SK-N-SH (cell line): ENCODE data around the gene NOL6.
"Not testable (repeated sequence)": the region's sequence is repeated elsewhere in the genome, so short reads cannot be mapped to it uniquely, and the experiment has no call there.

Source experiments
- EP300 ChIP-seq, 2 experiments: IDR thresholded peaks; 2 replicates each; pipeline versions ENCODE4 v1.4.0 to v1.6.1; 2012; ENCODE audit warnings: borderline replicate concordance in 1 of 2, low read depth in 1 of 2, low read length in 1 of 2
- JUND ChIP-seq: IDR thresholded peaks from 2 replicates; pipeline ENCODE4 v1.4.0; 2012
- NFIC ChIP-seq: IDR thresholded peaks from 2 replicates; pipeline ENCODE4 v1.4.0; 2012; ENCODE audit warnings: borderline replicate concordance
- SMC3 ChIP-seq: IDR thresholded peaks from 2 replicates; pipeline ENCODE4 v1.6.1; 2012; ENCODE audit warnings: low read depth, low read length, improper control_type of control experiment
- TF ChIP-seq, protein P1 (sequence below): IDR thresholded peaks from 2 replicates; pipeline ENCODE4 v1.6.1; 2012; ENCODE audit warnings: mild to moderate bottlenecking, low read depth, low read length, moderate library complexity
- TF ChIP-seq, protein P2 (sequence below): IDR thresholded peaks from 2 replicates; pipeline ENCODE4 v1.4.0; 2012; ENCODE audit warnings: low read depth

DNA sequence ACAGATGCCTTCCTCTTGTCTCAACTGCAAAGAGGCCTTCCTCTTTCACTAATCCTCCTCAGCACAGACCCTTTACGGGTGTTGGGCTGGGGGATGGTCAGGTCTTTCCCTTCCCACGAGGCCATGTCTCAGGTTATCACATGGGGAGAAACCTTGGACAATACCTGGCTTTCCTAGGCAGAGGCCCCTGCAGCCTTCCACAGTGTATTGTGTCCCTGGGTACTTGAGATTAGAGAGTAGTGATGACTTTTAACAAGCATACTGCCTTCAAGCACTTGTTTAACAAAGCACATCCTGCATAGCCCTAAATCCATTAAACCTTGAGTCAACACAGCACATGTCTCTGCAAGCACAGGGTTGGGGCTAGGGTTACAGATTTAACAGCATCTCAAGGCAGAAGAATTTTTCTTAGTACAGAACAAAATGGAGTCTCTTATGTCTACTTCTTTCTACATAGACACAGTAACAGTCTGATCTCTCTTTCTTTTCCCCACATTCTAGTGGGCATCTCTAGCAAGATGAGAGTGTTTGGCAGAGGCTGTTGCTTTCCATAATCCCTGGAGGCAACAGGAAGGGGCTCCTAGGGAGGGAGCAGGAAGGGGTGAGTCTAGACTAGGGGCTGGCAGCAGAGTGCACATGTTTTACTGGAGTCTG is 41.7 kb upstream of the NOL6 start:
- not testable (repeated sequence) for TF ChIP-seq NFIC; SMC3; EP300 (IDR thresholded peaks at IDR 0.05; ENCODE audit: borderline replicate concordance in 1 of 2, low read depth in 1 of 2, low read length in 1 of 2); JUND
- TF ChIP-seq, protein P1, sequence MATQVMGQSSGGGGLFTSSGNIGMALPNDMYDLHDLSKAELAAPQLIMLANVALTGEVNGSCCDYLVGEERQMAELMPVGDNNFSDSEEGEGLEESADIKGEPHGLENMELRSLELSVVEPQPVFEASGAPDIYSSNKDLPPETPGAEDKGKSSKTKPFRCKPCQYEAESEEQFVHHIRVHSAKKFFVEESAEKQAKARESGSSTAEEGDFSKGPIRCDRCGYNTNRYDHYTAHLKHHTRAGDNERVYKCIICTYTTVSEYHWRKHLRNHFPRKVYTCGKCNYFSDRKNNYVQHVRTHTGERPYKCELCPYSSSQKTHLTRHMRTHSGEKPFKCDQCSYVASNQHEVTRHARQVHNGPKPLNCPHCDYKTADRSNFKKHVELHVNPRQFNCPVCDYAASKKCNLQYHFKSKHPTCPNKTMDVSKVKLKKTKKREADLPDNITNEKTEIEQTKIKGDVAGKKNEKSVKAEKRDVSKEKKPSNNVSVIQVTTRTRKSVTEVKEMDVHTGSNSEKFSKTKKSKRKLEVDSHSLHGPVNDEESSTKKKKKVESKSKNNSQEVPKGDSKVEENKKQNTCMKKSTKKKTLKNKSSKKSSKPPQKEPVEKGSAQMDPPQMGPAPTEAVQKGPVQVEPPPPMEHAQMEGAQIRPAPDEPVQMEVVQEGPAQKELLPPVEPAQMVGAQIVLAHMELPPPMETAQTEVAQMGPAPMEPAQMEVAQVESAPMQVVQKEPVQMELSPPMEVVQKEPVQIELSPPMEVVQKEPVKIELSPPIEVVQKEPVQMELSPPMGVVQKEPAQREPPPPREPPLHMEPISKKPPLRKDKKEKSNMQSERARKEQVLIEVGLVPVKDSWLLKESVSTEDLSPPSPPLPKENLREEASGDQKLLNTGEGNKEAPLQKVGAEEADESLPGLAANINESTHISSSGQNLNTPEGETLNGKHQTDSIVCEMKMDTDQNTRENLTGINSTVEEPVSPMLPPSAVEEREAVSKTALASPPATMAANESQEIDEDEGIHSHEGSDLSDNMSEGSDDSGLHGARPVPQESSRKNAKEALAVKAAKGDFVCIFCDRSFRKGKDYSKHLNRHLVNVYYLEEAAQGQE: not testable (repeated sequence)
- TF ChIP-seq, protein P2, sequence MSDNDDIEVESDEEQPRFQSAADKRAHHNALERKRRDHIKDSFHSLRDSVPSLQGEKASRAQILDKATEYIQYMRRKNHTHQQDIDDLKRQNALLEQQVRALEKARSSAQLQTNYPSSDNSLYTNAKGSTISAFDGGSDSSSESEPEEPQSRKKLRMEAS: not testable (repeated sequence)
